ENCODE results near the gene B3GALNT2. TPM values are rescaled to one million over a fixed set of nuclear protein-coding genes. Genes with fewer than 3 reads are reported as not detected.
"Not testable (repeated sequence)": the region's sequence is repeated elsewhere in the genome, so short reads cannot be mapped to it uniquely, and the experiment has no call there.

B3GALNT2 gene
- total and polyA plus RNA-seq, 2 donors (not counting 1 experiment from before 2014, with no cell fraction given): 5.6 to 12.2 TPM

- H3K27me3 Mint-ChIP-seq: no peaks in the 10 kb centered on the region
- no peak overlapping the region for H3K27ac Mint-ChIP-seq
- H3K4me3 Mint-ChIP-seq: no peak overlapping the region
- no CpG with 5 or more reads among the region's 3 CpGs for WGBS (ENCODE audit: insufficient coverage)
- H3K9me3 Mint-ChIP-seq (ENCODE audit: insufficient read depth): no peaks in the 10 kb centered on the region
- peaks cover 6% of the 10 kb centered on the region for H3K4me1 Mint-ChIP-seq
- Histone ChIP-seq H3K27ac (ENCODE audit: low read length in 2 of 2) (no peak overlapping the region), H3K4me3 (ENCODE audit: control extremely low read depth in 1 of 5, extremely low read depth in 1 of 5, insufficient read depth in 1 of 5, low read depth in 2 of 5, low read length in 4 of 5) (no peak overlapping the region), H3K79me2 (ENCODE audit: control insufficient read depth, insufficient read depth, low read length) (no peaks in the 10 kb centered on the region), H3K4me1 (ENCODE audit: control insufficient read depth in 2 of 2, insufficient read depth in 2 of 2, low read length in 2 of 2) (no peaks in the 10 kb centered on the region), H4K20me1 (ENCODE audit: control insufficient read depth, insufficient read depth, low read length, poor library complexity, severe bottlenecking) (no peaks in the 10 kb centered on the region), H3K36me3 (replicated peaks in 1 of 2; ENCODE audit: control extremely low read depth in 1 of 2, control insufficient read depth in 1 of 2, extremely low read depth in 1 of 2, insufficient read depth in 2 of 2, low read length in 1 of 2) (peaks cover 0 to 4% of the 10 kb centered on the region in 2 experiments), H3K27me3 (replicated peaks in 1 of 4; ENCODE audit: control extremely low read depth in 1 of 4, control insufficient read depth in 3 of 4, insufficient read depth in 4 of 4, low read length in 3 of 4) (no peaks in the 10 kb centered on the region), H3K9me3 (ENCODE audit: control extremely low read depth in 1 of 3, control insufficient read depth in 2 of 3, insufficient read depth in 1 of 3, low read length in 2 of 3) (peaks cover 0 to 4% (median 0%) of the 10 kb centered on the region in 3 donors), H2AFZ (ENCODE audit: insufficient read depth, low read depth, low read length, poor library complexity, severe bottlenecking) (no peak overlapping the region), H3K4me2 (replicated peaks; ENCODE audit: low read depth, low read length, poor library complexity, severe bottlenecking) (no peak overlapping the region), H3K9ac (ENCODE audit: low read length) (no peak overlapping the region)
- no peak for DNase-seq
- POLR2A ChIA-PET: no interaction called here
- ATAC-seq (ENCODE audit: low read depth): no peak
- CTCF ChIA-PET: no interaction called here
- TF ChIP-seq CTCF (IDR thresholded peaks at IDR 0.05) (no peak), EZH2 (IDR thresholded peaks at IDR 0.05; ENCODE audit: borderline replicate concordance, insufficient read depth, low read depth, low read length, poor library complexity, severe bottlenecking) (no peak)
- intact Hi-C loops (cut with micrococcal nuclease): no loop called here
These were observed 39.2 kb downstream of the B3GALNT2 start for GRCh38 chr1:235465066-235465465.

DNA sequence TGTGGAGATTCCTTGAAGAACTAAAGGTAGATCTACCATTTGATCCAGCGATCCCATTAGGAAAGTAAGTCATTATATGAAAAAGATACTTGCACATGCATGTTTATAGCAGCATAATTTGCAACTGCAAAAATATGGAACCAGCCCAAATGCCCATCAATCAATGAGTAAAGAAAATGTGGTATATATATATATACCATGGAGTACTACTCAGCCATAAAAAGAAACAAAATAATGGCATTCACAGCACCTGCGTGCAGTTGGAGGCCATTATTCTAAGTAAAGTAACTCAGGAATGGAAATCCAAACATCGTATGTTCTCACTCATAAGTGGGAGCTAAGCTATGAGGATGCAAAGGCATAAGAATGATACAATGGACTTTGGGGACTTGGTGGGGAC is 41.4 kb downstream of the B3GALNT2 start:
- ATAC-seq (ENCODE audit: low read depth); H3K4me1 ChIP-seq (ENCODE audit: control insufficient read depth in 2 of 2, insufficient read depth in 2 of 2, low read length in 2 of 2); H3K4me3 Mint-ChIP-seq; H3K27me3 Mint-ChIP-seq; H3K27ac Mint-ChIP-seq; H3K27ac ChIP-seq (ENCODE audit: low read length in 2 of 2); H3K36me3 ChIP-seq (replicated peaks in 1 of 2; ENCODE audit: control extremely low read depth in 1 of 2, control insufficient read depth in 1 of 2, extremely low read depth in 1 of 2, insufficient read depth in 2 of 2, low read length in 1 of 2); H3K4me1 Mint-ChIP-seq; DNase-seq; H3K79me2 ChIP-seq (ENCODE audit: control insufficient read depth, insufficient read depth, low read length); intact Hi-C loops (cut with micrococcal nuclease); H4K20me1 ChIP-seq (ENCODE audit: control insufficient read depth, insufficient read depth, low read length, poor library complexity, severe bottlenecking); H3K4me3 ChIP-seq (ENCODE audit: control extremely low read depth in 1 of 5, extremely low read depth in 1 of 5, insufficient read depth in 1 of 5, low read depth in 2 of 5, low read length in 4 of 5); H3K9me3 Mint-ChIP-seq (ENCODE audit: insufficient read depth); H3K4me2 ChIP-seq (replicated peaks; ENCODE audit: low read depth, low read length, poor library complexity, severe bottlenecking); H3K9me3 ChIP-seq (ENCODE audit: control extremely low read depth in 1 of 3, control insufficient read depth in 2 of 3, insufficient read depth in 1 of 3, low read length in 2 of 3); H2AFZ ChIP-seq (ENCODE audit: insufficient read depth, low read depth, low read length, poor library complexity, severe bottlenecking); POLR2A ChIA-PET; H3K27me3 ChIP-seq (replicated peaks in 1 of 4; ENCODE audit: control extremely low read depth in 1 of 4, control insufficient read depth in 3 of 4, insufficient read depth in 4 of 4, low read length in 3 of 4); H3K9ac ChIP-seq (ENCODE audit: low read length): not testable (repeated sequence)
- CTCF ChIA-PET: interaction anchor here (0.7 kb wide), 1 partner anchor 130 kb away, joined by 5 read pairs; no protein-coding TSS in a partner anchor
- no CpG with 5 or more reads among the region's 3 CpGs for WGBS (ENCODE audit: insufficient coverage)
